KBM-7 (cell line): ENCODE results near the gene PRPF40B.

Experiments used
- DNase-seq: peaks from one replicate; pipeline ENCODE4 v3.0.0-alpha.2; 2015
- in situ Hi-C: fragments of 300-500 bp; cut with MboI; formaldehyde crosslinking; loops from 2 replicates; pipeline ENCODE4 v1.14.3; 2020; ENCODE audit warnings: low sequenced_read_pairs, low pct_unique_long_range_greater_than_20kb, mixed read lengths

Gene PRPF40B

DNA sequence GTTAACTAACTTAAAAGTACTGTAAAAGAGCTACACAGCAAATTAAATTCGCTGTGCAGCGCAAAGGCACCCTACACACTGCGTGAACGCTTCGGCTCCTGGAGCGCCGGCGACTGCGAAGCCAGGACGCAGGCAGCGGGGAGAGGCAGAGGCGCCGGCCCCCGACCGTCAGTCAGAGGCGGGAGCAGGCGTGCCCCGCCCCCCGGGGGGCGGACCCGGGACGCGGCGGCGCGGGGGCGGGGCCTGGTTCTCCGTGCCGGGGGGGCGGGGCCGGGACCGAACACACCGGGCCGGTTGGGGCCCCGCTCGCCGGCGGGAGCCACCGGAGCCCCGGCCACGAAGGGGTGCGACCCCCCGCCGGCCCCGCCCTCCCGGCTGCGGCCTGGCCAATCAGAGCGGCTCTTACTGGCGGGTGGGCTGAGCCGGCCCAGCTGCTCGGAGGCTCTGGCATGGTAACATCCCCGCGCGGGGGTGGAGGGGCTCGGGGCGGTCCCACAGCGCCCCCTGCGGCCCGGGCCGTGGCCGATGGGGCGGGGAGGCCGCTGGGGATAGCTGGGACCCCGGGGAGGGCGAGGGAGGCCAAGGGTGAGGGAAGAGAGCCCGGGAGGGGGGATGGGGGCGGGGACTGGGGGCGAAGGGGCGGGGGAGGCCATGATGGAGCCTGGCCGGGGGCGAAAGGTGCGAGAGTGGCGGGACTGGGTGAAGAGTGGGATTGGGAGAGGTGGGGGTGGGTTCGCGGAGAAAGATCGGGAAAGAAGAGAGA lies at the start of gene PRPF40B:
Gene PRPF40B (plus strand): TSS at position 420 of the 763 bp plus-strand sequence. CDS start 30 bp downstream, at position 450.
- in situ Hi-C loops = no loop called here

GRCh38 chr12:49577589-49578315 lies 45.6 kb upstream of the PRPF40B start:
- no peak for DNase-seq
- in situ Hi-C loops = no loop called here

More for the DNA sequence above, at the start of gene PRPF40B:
- peak; percentile 84 for DNase-seq

DNA sequence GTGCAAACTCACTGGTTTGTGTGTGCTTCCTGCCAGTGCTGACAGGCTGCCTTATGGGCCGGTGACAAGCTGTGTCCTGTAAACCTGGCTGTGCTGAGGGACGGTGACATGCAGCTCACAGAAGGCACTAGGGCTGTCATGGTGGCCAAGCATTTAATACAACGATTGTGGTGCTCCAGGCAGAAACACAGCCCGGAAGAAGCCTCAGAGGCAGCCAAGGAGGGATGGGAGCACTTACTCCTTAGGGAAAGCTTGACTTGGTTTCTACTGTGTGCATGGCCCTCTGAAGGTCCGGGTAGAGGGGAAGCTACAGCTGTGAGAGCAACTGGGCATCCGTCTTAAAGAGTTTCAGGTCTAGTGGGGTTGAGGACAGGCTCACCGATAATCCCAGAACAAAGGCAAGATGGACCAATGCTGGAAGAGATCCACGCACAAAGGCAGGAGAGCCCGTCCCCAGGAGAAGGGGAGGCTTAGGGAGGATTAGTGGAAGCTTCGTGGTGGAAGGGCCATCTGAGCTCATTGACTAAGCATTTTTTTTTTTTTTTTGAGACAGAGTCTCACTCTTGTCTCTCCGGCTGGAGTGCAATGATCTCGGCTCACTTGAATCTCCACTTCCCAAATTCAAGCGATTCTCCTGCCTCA lies 44.8 kb upstream of the PRPF40B start:
- in situ Hi-C loops = no loop called here
- DNase-seq = no peak

DNA sequence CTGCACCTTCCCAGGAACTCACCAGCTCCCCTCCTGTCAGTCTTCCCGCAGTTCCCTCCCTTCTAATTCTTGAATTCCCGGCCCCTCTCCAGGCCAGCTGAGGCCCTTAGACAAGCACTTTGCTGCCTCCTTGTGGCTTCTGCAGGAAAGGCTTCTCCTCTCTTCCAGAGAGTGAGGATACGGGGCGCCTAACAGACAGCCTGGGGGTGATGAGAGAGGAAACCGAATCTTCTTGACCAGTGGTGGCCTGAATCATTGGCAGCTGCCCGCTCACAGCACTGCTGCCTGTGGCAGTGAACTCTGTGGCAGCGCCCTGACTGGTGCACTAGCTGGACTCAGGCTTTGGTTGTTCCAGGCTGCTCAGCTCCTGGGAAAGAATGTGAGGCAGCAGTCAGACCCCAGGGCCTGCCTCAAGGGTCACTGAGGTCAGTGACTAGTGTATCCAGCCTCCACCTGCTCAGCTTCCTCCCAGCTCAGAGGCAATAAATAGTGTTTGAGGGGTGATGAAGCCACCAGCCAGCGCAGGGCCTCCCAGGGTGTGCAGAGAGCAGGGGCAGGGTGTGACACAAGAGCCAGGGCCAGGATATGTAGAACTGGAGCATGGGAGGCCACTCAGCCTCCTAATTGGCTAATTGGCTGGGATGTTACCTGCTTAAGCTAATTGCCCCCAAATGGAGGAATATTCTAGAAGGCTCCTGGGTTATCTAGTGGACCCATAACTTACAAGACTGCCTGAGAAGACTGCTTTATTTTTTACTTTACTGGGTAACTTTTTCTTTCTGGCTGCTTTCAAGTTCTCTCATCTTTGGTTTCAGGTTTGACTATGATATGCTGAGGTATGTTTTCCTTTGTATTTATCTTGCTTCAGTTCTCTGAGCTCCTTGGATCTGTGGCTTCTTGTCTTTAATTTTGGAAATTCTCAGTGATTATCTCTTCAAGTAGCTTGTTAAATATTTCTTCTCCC lies 42.5 kb upstream of the PRPF40B start:
- in situ Hi-C loops = no loop called here
- DNase-seq = peak; percentile 70

DNA sequence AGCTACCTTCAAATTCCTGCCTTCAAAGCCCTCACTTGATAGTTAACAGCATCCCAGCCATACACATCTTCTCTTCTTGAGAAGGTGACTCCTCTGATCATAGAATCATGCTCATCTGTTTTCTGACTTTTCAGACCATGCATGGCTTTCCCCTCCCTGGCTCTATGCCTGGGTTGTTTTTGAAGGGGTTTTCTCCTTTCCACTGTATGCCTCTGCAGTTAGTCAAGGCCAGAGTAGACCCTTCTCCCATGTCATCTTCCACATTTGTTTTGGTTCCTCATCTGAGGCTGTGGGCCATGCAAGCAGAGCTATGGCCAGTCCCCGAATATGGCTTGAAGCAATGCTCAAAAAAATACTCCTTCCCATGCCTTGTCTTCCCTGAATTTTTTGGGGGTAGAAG lies 41.2 kb upstream of the PRPF40B start:
- no peak for DNase-seq
- in situ Hi-C loops = no loop called here

- in situ Hi-C loops = no loop called here
- no peak for DNase-seq
These were observed 40.5 kb upstream of the PRPF40B start for GRCh38 chr12:49582850-49583249.

GRCh38 chr12:49583366-49584094 lies 39.8 kb upstream of the PRPF40B start:
- in situ Hi-C loops = no loop called here
- DNase-seq = no peak

DNA sequence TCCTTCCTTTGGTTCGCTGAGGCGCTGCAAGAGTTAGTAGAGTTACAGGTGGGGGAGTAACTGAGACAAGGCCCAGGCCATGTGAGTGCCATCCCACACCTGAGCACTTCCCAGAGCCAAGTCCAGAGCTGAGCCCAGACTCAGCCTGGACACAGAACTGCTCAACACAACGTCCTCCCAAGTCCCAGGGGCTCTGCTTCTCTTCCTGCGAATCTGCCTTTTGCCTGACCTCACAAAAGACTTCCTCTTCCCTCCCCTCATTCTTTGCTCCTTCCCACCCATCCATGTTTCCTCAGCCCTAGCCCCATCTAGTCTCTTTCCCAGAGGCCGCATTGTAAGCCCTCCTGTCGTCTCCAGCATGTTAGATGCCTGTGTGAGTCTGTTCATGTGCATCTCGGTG lies 38.8 kb upstream of the PRPF40B start:
- in situ Hi-C loops = no loop called here

DNA sequence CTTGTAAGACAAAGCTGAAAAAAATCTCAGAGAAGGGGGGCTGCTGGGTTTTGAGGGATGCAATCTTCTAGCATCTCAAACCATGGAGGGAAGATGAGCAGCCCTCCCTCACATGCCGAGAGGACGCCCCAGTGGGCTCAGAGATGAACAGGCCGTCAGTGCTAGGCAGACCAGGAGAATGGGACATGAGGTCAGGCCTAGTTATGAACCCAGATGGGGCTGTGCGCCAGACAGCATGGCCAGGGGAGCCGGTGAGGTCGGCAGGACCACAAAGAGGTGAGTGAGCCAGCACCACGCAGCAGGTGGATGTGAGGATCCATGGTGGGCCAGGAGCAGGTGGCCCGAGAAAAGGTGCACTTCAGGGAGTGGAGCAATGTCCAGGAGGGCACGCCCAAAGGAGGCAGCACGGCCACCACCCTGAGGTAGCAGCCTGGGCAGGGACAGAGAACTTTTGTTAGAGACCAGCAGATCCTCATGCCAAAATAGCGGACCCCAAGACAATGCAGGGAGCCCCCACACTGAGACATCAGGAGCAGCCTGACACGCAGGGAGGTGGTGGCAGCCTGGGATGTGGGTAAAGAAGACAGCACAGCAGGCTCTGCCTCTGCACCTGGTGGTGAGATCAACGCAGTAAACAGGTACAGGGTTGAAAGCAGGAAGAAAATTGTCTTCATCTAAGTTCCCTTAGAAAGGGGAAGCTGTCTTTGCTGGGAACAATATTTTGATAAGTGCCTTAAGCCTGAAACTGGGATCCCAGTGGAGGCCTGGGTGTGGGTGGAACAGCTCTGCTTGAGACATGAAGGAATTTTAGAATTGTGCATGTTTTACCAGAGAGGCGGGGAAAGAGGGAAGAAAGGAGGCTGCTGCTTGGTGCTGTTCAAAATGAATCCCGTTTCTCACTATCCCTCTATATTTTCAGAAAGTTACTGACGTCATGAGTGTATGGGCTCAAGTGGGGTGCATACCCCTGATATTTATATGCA lies 37.6 kb upstream of the PRPF40B start:
- in situ Hi-C loops = no loop called here
- DNase-seq = no peak

More for the DNA sequence above, 38.8 kb upstream of the PRPF40B start:
- DNase-seq = no peak

- in situ Hi-C loops = no loop called here
These were observed 36.0 kb upstream of the PRPF40B start for GRCh38 chr12:49587174-49587908.

GRCh38 chr12:49588281-49588680 lies 35.1 kb upstream of the PRPF40B start:
- in situ Hi-C loops = no loop called here
- DNase-seq = no peak

More at GRCh38 chr12:49587174-49587908, 36.0 kb upstream of the PRPF40B start:
- DNase-seq = no peak

DNA sequence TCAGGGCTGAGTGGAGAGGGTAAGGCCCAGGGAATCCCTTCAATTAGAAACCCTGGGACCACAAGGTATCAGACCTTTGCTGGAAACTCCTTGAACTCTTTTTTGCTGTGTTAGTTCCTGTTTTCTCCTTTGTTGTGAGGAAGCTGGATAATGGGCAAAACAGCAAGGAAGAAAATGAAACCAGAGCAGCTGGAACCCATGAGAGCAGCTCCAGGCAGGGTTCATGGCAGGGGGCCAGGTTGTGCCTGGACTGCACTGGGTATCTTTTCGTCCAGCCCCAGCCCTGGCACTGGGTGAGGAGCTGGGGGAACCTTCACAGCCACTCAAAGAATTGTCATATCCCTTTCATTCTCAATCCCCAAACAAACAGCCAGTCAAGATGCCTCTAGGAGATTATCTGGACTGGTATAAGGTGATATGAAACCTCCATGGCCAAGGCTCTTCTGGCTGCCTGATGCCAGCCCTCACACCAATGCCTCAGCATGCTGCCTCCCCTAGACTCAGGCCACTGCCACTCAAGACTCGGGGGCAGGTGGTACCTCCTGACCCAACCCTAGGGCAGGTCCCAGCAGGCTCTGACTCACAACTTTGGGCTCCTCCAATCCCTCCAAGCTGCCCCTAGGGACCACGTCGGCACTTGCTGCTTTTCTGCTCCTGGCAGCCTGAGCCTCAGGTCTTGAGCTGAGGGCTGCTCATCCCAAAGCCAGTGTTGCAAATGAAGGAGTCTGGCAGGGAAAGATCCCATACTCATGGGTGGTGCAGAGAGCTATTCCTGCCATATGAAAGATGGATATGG lies 34.4 kb upstream of the PRPF40B start:
- in situ Hi-C loops = no loop called here
- peak; percentile 44 for DNase-seq

DNA sequence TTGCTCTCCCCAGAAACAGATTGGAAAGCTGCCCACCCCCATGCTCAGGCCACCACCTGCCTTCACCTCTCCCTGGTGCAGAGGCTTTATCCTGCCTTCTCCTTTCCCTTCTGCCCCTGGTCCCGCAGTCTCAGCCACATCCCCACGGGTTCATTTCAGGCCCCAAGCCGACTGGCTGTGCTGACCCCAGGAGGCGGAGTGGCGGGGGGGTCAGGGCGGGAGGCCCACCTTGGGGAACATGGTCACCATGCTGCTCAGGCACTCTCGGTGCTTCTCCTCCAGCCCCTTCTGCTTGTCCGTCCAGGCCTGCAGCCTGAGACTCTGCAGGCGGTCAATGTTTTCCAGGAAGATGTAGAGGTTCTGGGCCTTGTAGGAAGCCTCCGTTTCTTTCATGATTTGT lies 24.8 kb upstream of the PRPF40B start:
- in situ Hi-C loops = no loop called here
- DNase-seq = no peak

GRCh38 chr12:49599961-49600360 lies 23.4 kb upstream of the PRPF40B start:
- in situ Hi-C loops = no loop called here
- no peak for DNase-seq

- in situ Hi-C loops = no loop called here
These were observed 19.6 kb upstream of the PRPF40B start for GRCh38 chr12:49603721-49604120.

GRCh38 chr12:49604856-49605255 lies 18.5 kb upstream of the PRPF40B start:
- no peak for DNase-seq
- in situ Hi-C loops = no loop called here

More at GRCh38 chr12:49603721-49604120, 19.6 kb upstream of the PRPF40B start:
- no peak for DNase-seq
